H1 (cell line): ENCODE measurements around the gene FASTKD3. TPM values are rescaled to one million over a fixed set of nuclear protein-coding genes. Genes with fewer than 3 reads are reported as not detected.

Experiments used
- CTCF ChIA-PET: fragments of 300-600 bp; sonication (Branson Sonifier 250); formaldehyde crosslinking; loops from one replicate; lab custom pipeline; 2021; ENCODE audit not compliant: partially characterized antibody; lab: Charles Lee
- POLR2A ChIA-PET: fragments of 300-600 bp; sonication (Branson Sonifier 250); formaldehyde crosslinking; loops from one replicate; lab custom pipeline; 2021; ENCODE audit warnings: inconsistent platforms; ENCODE audit not compliant: partially characterized antibody; lab: Charles Lee
- DNase-seq, 2 experiments: peaks; one replicate each; pipeline versions ENCODE4 v3.0.0 to v3.0.0-alpha.2; 2010 to 2022; ENCODE audit warnings: low spot score in 2 of 2, low read depth in 1 of 2, mixed read lengths in 1 of 2
- FAIRE-seq: peaks from 2 replicates; lab custom pipeline; 2011; peaks lifted over from hg19 to GRCh38; lab: Jason Lieb, UNC
- H2AFZ ChIP-seq: 2 replicates; pipeline ENCODE4 v1.8.1; 2012; ENCODE audit warnings: low read length, inconsistent platforms
- H2AK5ac ChIP-seq: 2 replicates; pipeline ENCODE4 v1.6.1; 2013; ENCODE audit warnings: low read depth, low read length
- H2BK120ac ChIP-seq: replicated peaks from 2 replicates; pipeline ENCODE3; 2013; ENCODE audit warnings: low read depth, low read length, inconsistent platforms
- H2BK12ac ChIP-seq: 2 replicates; pipeline ENCODE4 v1.6.1; 2013; ENCODE audit warnings: low read depth, low read length
- H2BK15ac ChIP-seq: 2 replicates; pipeline ENCODE4 v1.6.1; 2013; ENCODE audit warnings: low read length
- H2BK20ac ChIP-seq: 2 replicates; pipeline ENCODE4 v1.6.1; 2013; ENCODE audit warnings: low read length
- H2BK5ac ChIP-seq: 2 replicates; pipeline ENCODE4 v1.6.1; 2013; ENCODE audit warnings: low read depth, low read length
- H3K14ac ChIP-seq: 2 replicates; pipeline ENCODE4 v1.6.1; 2013; ENCODE audit warnings: inconsistent platforms; ENCODE audit not compliant: insufficient read length
- H3K18ac ChIP-seq: 2 replicates; pipeline ENCODE4 v1.6.1; 2013; ENCODE audit warnings: low read length; ENCODE audit errors: extremely low read depth
- H3K23ac ChIP-seq: 2 replicates; pipeline ENCODE4 v1.6.1; 2013; ENCODE audit warnings: inconsistent platforms; ENCODE audit not compliant: insufficient read length
- H3K23me2 ChIP-seq: 2 replicates; pipeline ENCODE4 v1.6.1; 2013; ENCODE audit warnings: low read depth, low read length
- H3K27ac ChIP-seq: 2 replicates; pipeline ENCODE4 v1.6.1; 2011; ENCODE audit warnings: low read depth, low read length, inconsistent platforms
- H3K27me3 ChIP-seq, 4 experiments: replicated peaks in 1 of 4; 1 replicate in 1 of 4; 2 replicates in 3 of 4; pipeline versions ENCODE4 v1.6.1 to v1.8.1; 2011 to 2013; ENCODE audit warnings: low read length in 3 of 4, mild to moderate bottlenecking in 3 of 4, inconsistent platforms in 2 of 4, mixed read lengths in 2 of 4, moderate library complexity in 1 of 4; ENCODE audit not compliant: control insufficient read depth in 3 of 4, insufficient read depth in 3 of 4; ENCODE audit errors: extremely low read depth in 1 of 4
- H3K36me3 ChIP-seq, 4 experiments: 2 replicates each; pipeline versions ENCODE4 v1.6.1 to v1.8.1; 2011 to 2013; ENCODE audit warnings: mild to moderate bottlenecking in 4 of 4, low read length in 3 of 4, moderate library complexity in 2 of 4, control low read depth in 1 of 4, inconsistent platforms in 1 of 4; ENCODE audit not compliant: insufficient read depth in 4 of 4, control insufficient read depth in 2 of 4
- H3K4ac ChIP-seq: replicated peaks from 2 replicates; pipeline ENCODE3; 2013; ENCODE audit warnings: low read length, low read depth, mixed read lengths, inconsistent platforms; ENCODE audit not compliant: insufficient read length
- H3K4me1 ChIP-seq, 4 experiments: replicated peaks in 1 of 4; 1 replicate in 1 of 4; 2 replicates in 3 of 4; pipeline versions ENCODE4 v1.6.1 to v1.8.1; 2011 to 2013; ENCODE audit warnings: low read length in 3 of 4, inconsistent platforms in 2 of 4, mixed read lengths in 1 of 4; ENCODE audit not compliant: insufficient read depth in 4 of 4, control insufficient read depth in 3 of 4
- H3K4me2 ChIP-seq, 2 experiments: 2 replicates each; pipeline versions ENCODE4 v1.6.1 to v1.8.1; 2011 to 2013; ENCODE audit warnings: low read depth in 2 of 2, low read length in 2 of 2, control low read depth in 1 of 2, inconsistent platforms in 1 of 2, mild to moderate bottlenecking in 1 of 2; ENCODE audit not compliant: insufficient read depth in 1 of 2
- H3K4me3 ChIP-seq, 4 experiments: fragments of 200-600, 300-600 bp in 1 of 4; sonication (generic), shearing (Covaris generic), sonication (Bioruptor Twin) in 1 of 4; 2 replicates each; pipeline versions ENCODE4 v1.5.1 to v1.8.1; 2011 to 2016; ENCODE audit warnings: low read length in 4 of 4, low read depth in 3 of 4, control low read depth in 2 of 4, inconsistent platforms in 2 of 4, mild to moderate bottlenecking in 2 of 4, mixed read lengths in 1 of 4, moderate library complexity in 1 of 4; ENCODE audit not compliant: insufficient read depth in 2 of 4; ENCODE audit errors: extremely low read depth in 1 of 4
- H3K56ac ChIP-seq: replicated peaks from 2 replicates; pipeline ENCODE3; 2013; ENCODE audit warnings: low read depth, mild to moderate bottlenecking, mixed read lengths, low read length, inconsistent platforms; ENCODE audit not compliant: insufficient read length
- H3K79me1 ChIP-seq: 2 replicates; pipeline ENCODE4 v1.6.1; 2013; ENCODE audit warnings: low read depth, low read length, control low read depth
- H3K79me2 ChIP-seq, 2 experiments: 2 replicates each; pipeline versions ENCODE4 v1.6.1 to v1.8.1; 2012 to 2013; ENCODE audit warnings: low read length in 2 of 2, mild to moderate bottlenecking in 2 of 2, inconsistent platforms in 1 of 2; ENCODE audit not compliant: insufficient read depth in 2 of 2, control insufficient read depth in 1 of 2
- H3K9ac ChIP-seq, 4 experiments: replicated peaks in 1 of 4; 1 replicate in 1 of 4; 2 replicates in 3 of 4; pipeline versions ENCODE4 v1.6.1 to v1.8.1; 2011 to 2013; ENCODE audit warnings: low read depth in 3 of 4, low read length in 3 of 4, control low read depth in 2 of 4, mild to moderate bottlenecking in 2 of 4, moderate library complexity in 2 of 4, inconsistent platforms in 1 of 4; ENCODE audit errors: extremely low read depth in 1 of 4
- H3K9me3 ChIP-seq, 2 experiments: 2 replicates each; pipeline versions ENCODE4 v1.6.1 to v1.8.1; 2012 to 2013; ENCODE audit warnings: mild to moderate bottlenecking in 2 of 2, moderate library complexity in 2 of 2, control low read depth in 1 of 2, inconsistent platforms in 1 of 2, low read depth in 1 of 2, low read length in 1 of 2, mixed read lengths in 1 of 2; ENCODE audit not compliant: insufficient read depth in 2 of 2
- H4K20me1 ChIP-seq, 2 experiments: replicated peaks in 1 of 2; 2 replicates each; pipeline versions ENCODE3 to v1.8.1; 2011 to 2013; ENCODE audit warnings: inconsistent platforms in 2 of 2, low read length in 2 of 2, mild to moderate bottlenecking in 1 of 2; ENCODE audit not compliant: insufficient read depth in 2 of 2, control insufficient read depth in 1 of 2
- H4K5ac ChIP-seq: 2 replicates; pipeline ENCODE4 v1.6.1; 2013; ENCODE audit warnings: low read length, low read depth, mixed read lengths, inconsistent platforms; ENCODE audit not compliant: insufficient read length
- H4K8ac ChIP-seq: 2 replicates; pipeline ENCODE4 v1.8.0; 2013; ENCODE audit warnings: mild to moderate bottlenecking, moderate library complexity, low read length, inconsistent platforms; ENCODE audit not compliant: insufficient read depth; ENCODE audit errors: extremely low read depth
- H4K91ac ChIP-seq: replicated peaks from 2 replicates; pipeline ENCODE3; 2013; ENCODE audit warnings: low read length, mixed read lengths, inconsistent platforms; ENCODE audit not compliant: insufficient read length
- BRCA1 ChIP-seq: IDR thresholded peaks from 2 replicates; pipeline ENCODE4 v1.6.1; 2012; ENCODE audit warnings: low read depth, low read length, improper control_type of control experiment
- WGBS, 2 experiments: shearing (Covaris generic) in 1 of 2; methylation state at CpG; one replicate each; pipeline versions ENCODE4 v1.1.6 to v1.1.7; 2013 to 2015; ENCODE audit warnings: low lambda C conversion rate in 2 of 2, mixed read lengths in 2 of 2, inconsistent platforms in 1 of 2, low coverage in 1 of 2, missing lambda C conversion rate in 1 of 2; ENCODE audit not compliant: insufficient replicate concordance in 2 of 2, insufficient coverage in 1 of 2, insufficient read length in 1 of 2; ENCODE audit errors: extremely low coverage in 1 of 2, missing lambda C conversion rate in 1 of 2; 5-methylcytosine and 5-hydroxymethylcytosine counted together
- polyA plus RNA-seq, 7 experiments: library from polyadenylated mRNA; depleted of rRNA in 3 of 7; stranded (reverse) in 5 of 7; unstranded in 2 of 7; fragments of >200 nt in 5 of 7; fragments of 200-250 nt in 2 of 7; gene quantifications; 1 replicate in 5 of 7; 2 replicates in 1 of 7; 4 replicates in 1 of 7; pipeline versions ENCODE4 v1.2.1 to v1.2.3, GENCODE V29; 2011 to 2013; ENCODE audit warnings: missing spikeins in 2 of 7, mixed read lengths in 2 of 7
- total RNA-seq: library from RNA; stranded (reverse); fragmentation: NEBNext Ultra II Directional; extraction: Animal tissue kit (Norgen Biotek cat#: 25700); gene quantifications from 2 replicates; pipeline ENCODE4 v1.2.1, GENCODE V29; 2021

FASTKD3 gene
- total and polyA plus RNA-seq, 2 of the 8 experiments (the other 6 are each of a cell fraction or from before 2014, with no cell fraction given) = 5.6 to 7.6 TPM

GRCh38 chr5:7916171-7916804, 47.5 kb upstream of the FASTKD3 start:
- H2BK120ac ChIP-seq = no peak overlapping the region
- H2BK15ac ChIP-seq = no peak overlapping the region
- CTCF ChIA-PET = interaction anchor here (0.5 to 0.7 kb wide), 4 partner anchors 30 to 1163 kb away, joined by 3 to 4 read pairs (median 4); no protein-coding TSS in a partner anchor
- H3K4me2 ChIP-seq = no peak overlapping the region
- 92% methylated on average over 6 of the region's 6 CpGs; no CpG with 5 or more reads in 1 of the 2 experiments for WGBS, 2 experiments
- H3K9me3 ChIP-seq = 0 out of 4 replicates have a peak, but pooled peaks cover 0 to 4% of the 10 kb centered on the region in 2 experiments
- H3K79me2 ChIP-seq = no peaks in the 10 kb centered on the region
- H4K5ac ChIP-seq = no peak overlapping the region
- POLR2A ChIA-PET = interaction anchor here (0.6 kb wide), 1 partner anchor 9 kb away, joined by 3 read pairs; no protein-coding TSS in a partner anchor
- no peaks in the 10 kb centered on the region for H3K27me3 ChIP-seq
- H3K36me3 ChIP-seq = no peaks in the 10 kb centered on the region; a peak in 2 of 8 replicates
- H3K4me1 ChIP-seq = no peaks in the 10 kb centered on the region
- no peak for TF ChIP-seq BRCA1
- H4K91ac ChIP-seq = no peak overlapping the region
- no peak overlapping the region for H3K56ac ChIP-seq
- no peak overlapping the region for H3K4me3 ChIP-seq
- DNase-seq (no peak), FAIRE-seq (no peak)
- no peak overlapping the region for H3K9ac ChIP-seq
- no peak overlapping the region for H3K14ac ChIP-seq
- H3K23ac ChIP-seq = no peak overlapping the region
- H2AK5ac ChIP-seq = no peak overlapping the region
- H3K27ac ChIP-seq = no peak overlapping the region
- H3K18ac ChIP-seq = no peak overlapping the region
- H4K20me1 ChIP-seq = no peaks in the 10 kb centered on the region
- no peak overlapping the region for H2AFZ ChIP-seq
- no peaks in the 10 kb centered on the region for H3K79me1 ChIP-seq
- H3K4ac ChIP-seq = no peak overlapping the region
- no peak overlapping the region for H2BK12ac ChIP-seq
- H3K23me2 ChIP-seq = no peaks in the 10 kb centered on the region
- no peak overlapping the region for H4K8ac ChIP-seq
- no peak overlapping the region for H2BK5ac ChIP-seq
- H2BK20ac ChIP-seq = no peak overlapping the region
